ENCODE measurements around the gene TMEM266.

The TMEM266 gene

GRCh38 chr15:76105911-76106310 is 46.1 kb downstream of the TMEM266 start:
- TF ChIP-seq, protein P1, sequence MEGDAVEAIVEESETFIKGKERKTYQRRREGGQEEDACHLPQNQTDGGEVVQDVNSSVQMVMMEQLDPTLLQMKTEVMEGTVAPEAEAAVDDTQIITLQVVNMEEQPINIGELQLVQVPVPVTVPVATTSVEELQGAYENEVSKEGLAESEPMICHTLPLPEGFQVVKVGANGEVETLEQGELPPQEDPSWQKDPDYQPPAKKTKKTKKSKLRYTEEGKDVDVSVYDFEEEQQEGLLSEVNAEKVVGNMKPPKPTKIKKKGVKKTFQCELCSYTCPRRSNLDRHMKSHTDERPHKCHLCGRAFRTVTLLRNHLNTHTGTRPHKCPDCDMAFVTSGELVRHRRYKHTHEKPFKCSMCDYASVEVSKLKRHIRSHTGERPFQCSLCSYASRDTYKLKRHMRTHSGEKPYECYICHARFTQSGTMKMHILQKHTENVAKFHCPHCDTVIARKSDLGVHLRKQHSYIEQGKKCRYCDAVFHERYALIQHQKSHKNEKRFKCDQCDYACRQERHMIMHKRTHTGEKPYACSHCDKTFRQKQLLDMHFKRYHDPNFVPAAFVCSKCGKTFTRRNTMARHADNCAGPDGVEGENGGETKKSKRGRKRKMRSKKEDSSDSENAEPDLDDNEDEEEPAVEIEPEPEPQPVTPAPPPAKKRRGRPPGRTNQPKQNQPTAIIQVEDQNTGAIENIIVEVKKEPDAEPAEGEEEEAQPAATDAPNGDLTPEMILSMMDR (IDR thresholded peaks at IDR 0.05; ENCODE audit: low read depth, low read length): no peak
- H3K4me3 ChIP-seq (replicated peaks in 1 of 2; ENCODE audit: low read depth in 2 of 2, low read length in 2 of 2): no peak overlapping the region
- DNase-seq (ENCODE audit: low read depth in 2 of 2): no peak

DNA sequence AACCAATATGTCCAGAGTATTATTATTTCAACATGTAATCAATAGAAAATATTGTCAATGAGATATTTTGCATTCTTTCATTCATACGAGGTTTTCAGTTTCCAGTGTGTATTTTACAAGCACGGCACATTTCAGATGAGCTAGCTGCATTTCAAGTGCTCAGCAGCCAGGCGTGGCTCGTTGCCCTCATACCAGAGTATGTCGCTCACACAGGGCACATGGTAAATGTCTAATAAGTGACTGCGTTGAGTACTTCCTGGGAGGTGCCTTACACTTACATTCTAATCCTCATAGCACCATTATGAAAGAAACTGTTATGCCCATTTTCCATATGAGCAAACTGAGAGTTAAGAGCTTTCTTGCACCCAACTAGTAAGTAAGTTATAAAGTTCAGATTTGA is 47.4 kb downstream of the TMEM266 start:
- TF ChIP-seq, protein P1 (IDR thresholded peaks at IDR 0.05; ENCODE audit: low read depth, low read length): no peak
- DNase-seq (ENCODE audit: low read depth in 2 of 2): peak; percentile 2 to 16
- no peak overlapping the region for H3K4me3 ChIP-seq (replicated peaks in 1 of 2; ENCODE audit: low read depth in 2 of 2, low read length in 2 of 2)

GRCh38 chr15:76108021-76108723 is 48.4 kb downstream of the TMEM266 start:
- DNase-seq (ENCODE audit: low read depth in 2 of 2): no peak
- no peak overlapping the region for H3K4me3 ChIP-seq (replicated peaks in 1 of 2; ENCODE audit: low read depth in 2 of 2, low read length in 2 of 2)
- TF ChIP-seq, protein P1 (IDR thresholded peaks at IDR 0.05; ENCODE audit: low read depth, low read length): no peak

DNA sequence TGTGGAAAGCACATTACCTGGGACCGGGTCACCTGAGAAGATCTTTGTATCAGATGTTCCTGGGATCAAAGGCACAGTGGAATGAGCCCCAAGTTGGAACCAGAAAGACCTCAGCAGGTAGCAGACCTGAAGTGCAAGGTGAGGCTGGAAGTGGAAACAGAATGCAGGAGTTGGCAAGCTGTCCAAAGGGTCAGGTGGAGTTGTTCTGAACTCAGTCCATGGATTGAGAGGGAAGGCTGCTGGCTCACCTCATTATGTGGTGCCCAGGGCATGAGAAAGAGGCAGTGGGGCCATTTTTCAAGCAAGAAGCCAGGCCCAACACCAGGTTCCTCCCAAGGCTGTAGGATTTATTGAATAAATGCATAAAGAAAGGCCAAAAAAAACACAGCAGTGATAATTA is 49.3 kb downstream of the TMEM266 start:
- no peak overlapping the region for H3K4me3 ChIP-seq (replicated peaks in 1 of 2; ENCODE audit: low read depth in 2 of 2, low read length in 2 of 2)

DNA sequence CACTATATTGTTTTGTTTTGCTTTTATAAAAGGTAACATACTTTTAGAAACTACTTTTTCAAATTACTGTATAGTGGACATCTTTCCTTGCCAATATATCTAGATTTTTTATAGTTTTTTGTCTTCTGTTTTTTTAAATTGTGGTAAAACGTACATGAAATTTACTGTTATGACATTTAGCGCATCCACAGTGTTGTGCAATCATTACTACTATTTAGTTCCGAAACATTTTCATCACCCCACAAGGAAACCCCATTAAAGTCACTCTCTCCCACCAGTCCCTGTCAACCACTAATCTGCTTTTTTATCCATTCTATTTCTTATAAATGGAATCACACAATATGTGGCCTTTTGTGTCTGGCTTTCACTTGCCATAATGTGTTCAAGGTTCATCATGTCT is 54.8 kb downstream of the TMEM266 start:
- no peak overlapping the region for H3K4me3 ChIP-seq (replicated peaks in 1 of 2; ENCODE audit: low read depth in 2 of 2, low read length in 2 of 2)
- no peak for DNase-seq (ENCODE audit: low read depth in 2 of 2)
- TF ChIP-seq, protein P1 (IDR thresholded peaks at IDR 0.05; ENCODE audit: low read depth, low read length): no peak

More for the DNA sequence above, 49.3 kb downstream of the TMEM266 start:
- TF ChIP-seq, protein P1 (IDR thresholded peaks at IDR 0.05; ENCODE audit: low read depth, low read length): no peak
- no peak for DNase-seq (ENCODE audit: low read depth in 2 of 2)

- DNase-seq (ENCODE audit: low read depth in 2 of 2): no peak
- H3K4me3 ChIP-seq (replicated peaks in 1 of 2; ENCODE audit: low read depth in 2 of 2, low read length in 2 of 2): no peak overlapping the region
- TF ChIP-seq, protein P1 (IDR thresholded peaks at IDR 0.05; ENCODE audit: low read depth, low read length): no peak
Observed at GRCh38 chr15:76116138-76116885, 56.5 kb downstream of the TMEM266 start.

Data from cardiac fibroblast (primary cell).